GM18526 (cell line): ENCODE data around the gene SCEL.

Source experiments
- POLR2A ChIP-seq: IDR thresholded peaks from 3 replicates; pipeline ENCODE4 v1.6.1; 2011; ENCODE audit not compliant: insufficient read length; ENCODE audit errors: extremely low read depth

The SCEL gene

GRCh38 chr13:77687799-77688198, 152.3 kb downstream of the SCEL start:
- TF ChIP-seq POLR2A, result no peak

- no peak for TF ChIP-seq POLR2A
Observed at GRCh38 chr13:77691871-77692270, 156.4 kb downstream of the SCEL start.

DNA sequence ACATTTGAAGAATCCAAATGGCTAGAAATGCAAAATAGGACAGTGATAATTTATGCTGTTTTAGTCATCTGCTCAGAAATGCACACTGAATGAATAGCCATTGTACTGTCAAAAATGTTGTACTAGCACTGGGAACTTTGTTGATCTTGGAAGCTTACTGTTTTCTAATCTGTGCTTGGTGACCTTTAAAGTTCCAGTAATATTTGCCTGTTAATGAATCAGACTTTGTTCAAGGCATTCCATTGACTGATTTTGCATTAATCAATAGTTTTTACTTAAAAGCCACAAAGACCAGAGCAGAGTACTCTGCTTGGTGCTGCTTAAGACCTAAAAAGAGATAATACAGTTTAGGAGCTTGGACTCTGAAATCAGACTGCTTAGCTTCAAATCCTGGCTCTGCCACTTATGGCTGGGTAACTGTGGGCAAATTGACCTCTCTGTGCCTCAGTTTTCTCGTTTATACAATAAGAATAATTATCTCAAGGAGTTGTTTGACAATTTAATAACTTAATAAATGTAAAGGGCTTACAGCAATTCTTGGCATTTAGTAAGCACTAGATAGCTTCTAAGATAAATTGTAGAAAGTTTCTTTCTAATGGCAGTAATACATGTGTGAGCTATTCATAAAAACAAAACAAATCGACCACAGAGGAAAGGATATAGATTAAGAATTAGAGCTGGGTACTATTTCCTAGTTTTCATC, 157.4 kb downstream of the SCEL start:
- TF ChIP-seq POLR2A, result no peak

DNA sequence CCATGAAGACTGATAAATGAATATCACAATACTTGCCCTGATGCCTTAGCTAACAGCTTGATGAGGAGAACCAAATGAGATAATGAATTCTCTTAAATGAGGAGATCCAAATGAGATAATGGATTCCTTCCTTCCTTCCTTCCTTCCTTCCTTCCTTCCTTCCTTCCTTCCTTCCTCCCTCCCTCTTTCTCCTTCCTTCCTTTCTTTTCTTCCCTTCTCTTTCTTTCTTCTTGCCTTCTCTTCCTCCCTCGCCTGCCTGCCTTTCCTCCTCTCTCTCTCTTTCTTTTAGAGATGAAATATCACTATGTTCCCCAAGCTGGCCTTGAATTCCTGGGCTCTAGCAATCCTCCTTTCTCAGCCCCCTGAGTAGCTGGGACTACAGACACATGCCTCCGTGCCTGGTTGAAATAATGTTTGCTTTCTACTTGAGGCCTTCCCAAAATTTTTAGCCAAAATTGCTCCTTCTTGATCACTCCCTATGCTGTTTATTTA, 158.0 kb downstream of the SCEL start:
- TF ChIP-seq POLR2A, result no peak
